ENCODE data around the gene HIRIP3.
A peak's percentile ranks its signal among the peaks of the same experiment; 100 is the strongest.
"Not testable (repeated sequence)": the region's sequence is repeated elsewhere in the genome, so short reads cannot be mapped to it uniquely, and the experiment has no call there.

HIRIP3 gene

GRCh38 chr16:29961127-29961478, 34.3 kb downstream of the HIRIP3 start:
- no peak overlapping the region for H3K23ac ChIP-seq (ENCODE audit: low read length in 2 of 2)
- WGBS = 81% methylated on average over 10 of the region's 10 CpGs
- H4K8ac ChIP-seq (ENCODE audit: low read length) = peak overlapping the region; percentile 97

GRCh38 chr16:29959821-29960220, 35.6 kb downstream of the HIRIP3 start:
- not testable (repeated sequence) for H3K23ac ChIP-seq (ENCODE audit: low read length in 2 of 2); H2AK5ac ChIP-seq (ENCODE audit: low read length, severe bottlenecking); H3K9me3 ChIP-seq (ENCODE audit: control insufficient read depth, low read length); DNase-seq; H3K36me3 ChIP-seq (ENCODE audit: control insufficient read depth in 1 of 2, insufficient read depth in 2 of 2, low read depth in 1 of 2, low read length in 2 of 2); H3K4me3 ChIP-seq (ENCODE audit: insufficient read depth in 1 of 2, low read depth in 1 of 2, low read length in 2 of 2); H2AFZ ChIP-seq (ENCODE audit: low read depth, low read length); H2BK120ac ChIP-seq (ENCODE audit: low read depth, low read length); H3K4me2 ChIP-seq (ENCODE audit: low read length, poor library complexity, severe bottlenecking); H3K27ac ChIP-seq (ENCODE audit: low read length, poor library complexity, severe bottlenecking); H4K8ac ChIP-seq (ENCODE audit: low read length); H3K14ac ChIP-seq (ENCODE audit: low read length in 2 of 2); H3K27me3 ChIP-seq (ENCODE audit: control insufficient read depth in 1 of 2, insufficient read depth in 1 of 2, low read length in 2 of 2); H4K91ac ChIP-seq (ENCODE audit: low read length); H2BK5ac ChIP-seq (ENCODE audit: low read depth, low read length, poor library complexity, severe bottlenecking); H2BK15ac ChIP-seq (ENCODE audit: low read depth, poor library complexity, severe bottlenecking); H3K4ac ChIP-seq (ENCODE audit: low read depth in 1 of 2, low read length in 2 of 2); H3K4me1 ChIP-seq (ENCODE audit: control insufficient read depth, insufficient read depth, low read depth, low read length); H2BK12ac ChIP-seq (ENCODE audit: low read length in 2 of 2); H3K18ac ChIP-seq (ENCODE audit: low read depth in 1 of 2, low read length in 2 of 2); H3K9ac ChIP-seq (ENCODE audit: low read length)
- peaks cover 13% of the 10 kb centered on the region for H3K79me1 ChIP-seq (replicated peaks; ENCODE audit: low read length, poor library complexity, severe bottlenecking)
- 100% methylated on average over 3 of the region's 4 CpGs for WGBS

More at GRCh38 chr16:29961127-29961478, 34.3 kb downstream of the HIRIP3 start:
- Histone ChIP-seq H2AK5ac (ENCODE audit: low read length, severe bottlenecking) (peak overlapping the region; percentile 81), H2BK15ac (ENCODE audit: low read depth, poor library complexity, severe bottlenecking) (peak overlapping the region; percentile 67), H2BK5ac (ENCODE audit: low read depth, low read length, poor library complexity, severe bottlenecking) (no peak overlapping the region), H3K4me2 (ENCODE audit: low read length, poor library complexity, severe bottlenecking) (peak overlapping the region; percentile 73), H2AFZ (ENCODE audit: low read depth, low read length) (no peak overlapping the region), H3K27me3 (ENCODE audit: control insufficient read depth in 1 of 2, insufficient read depth in 1 of 2, low read length in 2 of 2) (no peaks in the 10 kb centered on the region), H3K79me1 (replicated peaks; ENCODE audit: low read length, poor library complexity, severe bottlenecking) (peaks cover 15% of the 10 kb centered on the region), H3K27ac (ENCODE audit: low read length, poor library complexity, severe bottlenecking) (no peak overlapping the region), H3K4ac (ENCODE audit: low read depth in 1 of 2, low read length in 2 of 2) (no peak overlapping the region), H3K4me3 (ENCODE audit: insufficient read depth in 1 of 2, low read depth in 1 of 2, low read length in 2 of 2) (peak overlapping the region in 1 of 2 experiments; percentile 98), H3K36me3 (ENCODE audit: control insufficient read depth in 1 of 2, insufficient read depth in 2 of 2, low read depth in 1 of 2, low read length in 2 of 2) (peaks cover 4 to 17% of the 10 kb centered on the region in 2 experiments), H3K18ac (ENCODE audit: low read depth in 1 of 2, low read length in 2 of 2) (peak overlapping the region; percentile 52 to 89), H2BK120ac (ENCODE audit: low read depth, low read length) (peak overlapping the region; percentile 68), H3K14ac (ENCODE audit: low read length in 2 of 2) (no peak overlapping the region), H3K9me3 (ENCODE audit: control insufficient read depth, low read length) (no peaks in the 10 kb centered on the region), H3K4me1 (ENCODE audit: control insufficient read depth, insufficient read depth, low read depth, low read length) (peaks cover 11% of the 10 kb centered on the region), H3K9ac (ENCODE audit: low read length) (peak overlapping the region; percentile 97), H2BK12ac (ENCODE audit: low read length in 2 of 2) (no peak overlapping the region), H4K91ac (ENCODE audit: low read length) (peak overlapping the region; percentile 85)
- DNase-seq = no peak

- H3K23ac ChIP-seq (ENCODE audit: low read length in 2 of 2) = no peak overlapping the region
- H2BK120ac ChIP-seq (ENCODE audit: low read depth, low read length) = no peak overlapping the region
- WGBS = 96% methylated on average over 8 of the region's 9 CpGs
- H3K9me3 ChIP-seq (ENCODE audit: control insufficient read depth, low read length) = no peaks in the 10 kb centered on the region
- no peak overlapping the region for H2BK12ac ChIP-seq (ENCODE audit: low read length in 2 of 2)
- H2AK5ac ChIP-seq (ENCODE audit: low read length, severe bottlenecking) = no peak overlapping the region
- no peak overlapping the region for H2BK5ac ChIP-seq (ENCODE audit: low read depth, low read length, poor library complexity, severe bottlenecking)
- H3K36me3 ChIP-seq (ENCODE audit: control insufficient read depth in 1 of 2, insufficient read depth in 2 of 2, low read depth in 1 of 2, low read length in 2 of 2) = peaks cover 0 to 3% of the 10 kb centered on the region in 2 experiments
- no peak overlapping the region for H2BK15ac ChIP-seq (ENCODE audit: low read depth, poor library complexity, severe bottlenecking)
- H4K8ac ChIP-seq (ENCODE audit: low read length) = no peak overlapping the region
- no peak overlapping the region for H2AFZ ChIP-seq (ENCODE audit: low read depth, low read length)
- H3K4me3 ChIP-seq (ENCODE audit: insufficient read depth in 1 of 2, low read depth in 1 of 2, low read length in 2 of 2) = no peak overlapping the region
- H3K9ac ChIP-seq (ENCODE audit: low read length) = no peak overlapping the region
- H3K4me2 ChIP-seq (ENCODE audit: low read length, poor library complexity, severe bottlenecking) = no peak overlapping the region
- H4K91ac ChIP-seq (ENCODE audit: low read length) = no peak overlapping the region
- no peak overlapping the region for H3K18ac ChIP-seq (ENCODE audit: low read depth in 1 of 2, low read length in 2 of 2)
- H3K79me1 ChIP-seq (replicated peaks; ENCODE audit: low read length, poor library complexity, severe bottlenecking) = peaks cover 11% of the 10 kb centered on the region
- DNase-seq = no peak
- no peaks in the 10 kb centered on the region for H3K27me3 ChIP-seq (ENCODE audit: control insufficient read depth in 1 of 2, insufficient read depth in 1 of 2, low read length in 2 of 2)
- peaks cover 9% of the 10 kb centered on the region for H3K4me1 ChIP-seq (ENCODE audit: control insufficient read depth, insufficient read depth, low read depth, low read length)
- no peak overlapping the region for H3K4ac ChIP-seq (ENCODE audit: low read depth in 1 of 2, low read length in 2 of 2)
- H3K14ac ChIP-seq (ENCODE audit: low read length in 2 of 2) = no peak overlapping the region
- H3K27ac ChIP-seq (ENCODE audit: low read length, poor library complexity, severe bottlenecking) = no peak overlapping the region
Observed at GRCh38 chr16:29959293-29959692, 36.1 kb downstream of the HIRIP3 start.

- H3K36me3 ChIP-seq (ENCODE audit: control insufficient read depth in 1 of 2, insufficient read depth in 2 of 2, low read depth in 1 of 2, low read length in 2 of 2) = peaks cover 0 to 3% of the 10 kb centered on the region in 2 experiments
- no peak overlapping the region for H3K27ac ChIP-seq (ENCODE audit: low read length, poor library complexity, severe bottlenecking)
- WGBS = 98% methylated on average over 4 of the region's 5 CpGs
- no peak overlapping the region for H2AK5ac ChIP-seq (ENCODE audit: low read length, severe bottlenecking)
- no peak overlapping the region for H3K4me3 ChIP-seq (ENCODE audit: insufficient read depth in 1 of 2, low read depth in 1 of 2, low read length in 2 of 2)
- H2BK120ac ChIP-seq (ENCODE audit: low read depth, low read length) = no peak overlapping the region
- H2AFZ ChIP-seq (ENCODE audit: low read depth, low read length) = no peak overlapping the region
- H2BK15ac ChIP-seq (ENCODE audit: low read depth, poor library complexity, severe bottlenecking) = no peak overlapping the region
- no peak overlapping the region for H3K9ac ChIP-seq (ENCODE audit: low read length)
- H3K18ac ChIP-seq (ENCODE audit: low read depth in 1 of 2, low read length in 2 of 2) = no peak overlapping the region
- peaks cover 10% of the 10 kb centered on the region for H3K79me1 ChIP-seq (replicated peaks; ENCODE audit: low read length, poor library complexity, severe bottlenecking)
- no peak for DNase-seq
- no peak overlapping the region for H2BK5ac ChIP-seq (ENCODE audit: low read depth, low read length, poor library complexity, severe bottlenecking)
- no peaks in the 10 kb centered on the region for H3K9me3 ChIP-seq (ENCODE audit: control insufficient read depth, low read length)
- peaks cover 9% of the 10 kb centered on the region for H3K4me1 ChIP-seq (ENCODE audit: control insufficient read depth, insufficient read depth, low read depth, low read length)
- H2BK12ac ChIP-seq (ENCODE audit: low read length in 2 of 2) = no peak overlapping the region
- no peak overlapping the region for H4K91ac ChIP-seq (ENCODE audit: low read length)
- H3K4me2 ChIP-seq (ENCODE audit: low read length, poor library complexity, severe bottlenecking) = no peak overlapping the region
- no peak overlapping the region for H3K23ac ChIP-seq (ENCODE audit: low read length in 2 of 2)
- H4K8ac ChIP-seq (ENCODE audit: low read length) = no peak overlapping the region
- H3K14ac ChIP-seq (ENCODE audit: low read length in 2 of 2) = no peak overlapping the region
- H3K27me3 ChIP-seq (ENCODE audit: control insufficient read depth in 1 of 2, insufficient read depth in 1 of 2, low read length in 2 of 2) = no peaks in the 10 kb centered on the region
- no peak overlapping the region for H3K4ac ChIP-seq (ENCODE audit: low read depth in 1 of 2, low read length in 2 of 2)
Observed at GRCh38 chr16:29958756-29959155, 36.7 kb downstream of the HIRIP3 start.
